ENCODE data around the gene C5orf58. TPM values are rescaled to one million over a fixed set of nuclear protein-coding genes. Genes with fewer than 3 reads are reported as not detected.

Gene C5orf58
- total and polyA plus RNA-seq, 9 of the 15 experiments (the other 6 are each of a cell fraction or from before 2014, with no cell fraction given) = 1.5 to 7.6 (median 5.3) TPM

DNA sequence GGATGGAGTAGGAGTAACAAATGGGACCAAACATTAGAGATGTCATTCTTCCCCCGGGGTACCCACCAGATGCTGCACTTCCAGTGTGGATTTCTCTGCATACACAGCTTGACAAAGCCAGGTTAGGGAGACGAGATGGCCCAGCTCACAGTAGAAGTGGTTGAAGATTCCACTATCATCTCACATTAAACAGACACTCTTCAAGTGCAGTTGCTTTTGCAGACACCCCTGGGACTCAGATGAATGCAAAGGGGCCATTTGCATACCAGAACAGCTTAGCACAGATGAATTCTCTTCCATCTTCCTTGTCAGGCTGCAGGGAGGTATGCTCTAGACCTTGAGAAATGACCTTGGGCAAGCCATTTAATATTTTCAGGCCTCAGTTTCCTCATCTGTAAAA, 12.6 kb upstream of the C5orf58 start:
- ATAC-seq (no peak), DNase-seq (ENCODE audit: extremely low read depth in 1 of 4, low spot score in 3 of 4) (no peak), FAIRE-seq (no peak)
- intact Hi-C loops (cut with micrococcal nuclease) = no loop called here
- ChIA-PET POLR2A (interaction anchor here (1.7 kb wide), 1 partner anchor 10 kb away, joined by 3 read pairs; no protein-coding TSS in a partner anchor), CTCF (ENCODE audit: low intra/inter-chr PET ratio) (no interaction called here)
- no peaks in the 10 kb centered on the region for H3K9me1 ChIP-seq (ENCODE audit: control insufficient read depth, insufficient read depth, low read length)
- no peaks in the 10 kb centered on the region for H3K36me3 ChIP-seq (ENCODE audit: control insufficient read depth, insufficient read depth, low read length)
- H2AFZ ChIP-seq (ENCODE audit: low read depth, low read length) = no peak overlapping the region
- H3K27ac ChIP-seq (ENCODE audit: extremely low read depth, low read depth, low read length) = no peak overlapping the region
- H4K20me1 ChIP-seq (replicated peaks; ENCODE audit: control insufficient read depth, insufficient read depth, low read length) = no peaks in the 10 kb centered on the region; the same call in 1 of the 2 replicates
- BruUV-seq (replicated peaks) = no TSS peak
- H3K9me3 ChIP-seq (replicated peaks; ENCODE audit: control insufficient read depth, insufficient read depth, low read depth, low read length) = no peaks in the 10 kb centered on the region
- H3K27me3 ChIP-seq (ENCODE audit: control insufficient read depth in 2 of 2, insufficient read depth in 2 of 2, low read length in 2 of 2) = peaks cover 0 to 5% of the 10 kb centered on the region in 2 experiments; a peak in 2 of 5 replicates
- H3K9ac ChIP-seq (ENCODE audit: insufficient read depth in 1 of 2, low read depth in 2 of 2, low read length in 2 of 2) = no peak overlapping the region
- H3K4me3 ChIP-seq = no peak overlapping the region
- no peaks in the 10 kb centered on the region for H3K79me2 ChIP-seq (ENCODE audit: control insufficient read depth, insufficient read depth, low read length)
- WGBS (ENCODE audit: insufficient coverage, low coverage, missing lambda C conversion rate) = 5% methylated on average over 2 of the region's 2 CpGs
- H3K4me2 ChIP-seq (ENCODE audit: insufficient read depth, low read length) = no peak overlapping the region
- H3K4me1 ChIP-seq (replicated peaks in 1 of 2; ENCODE audit: control insufficient read depth in 2 of 2, insufficient read depth in 2 of 2, low read length in 2 of 2) = no peaks in the 10 kb centered on the region
- in situ Hi-C loops (cut with MboI) = loop anchor here (10.0 to 25.0 kb wide), 2 partner anchors 405 to 1233 kb away; no protein-coding TSS in a partner anchor
- TF ChIP-seq HLTF (IDR thresholded peaks at IDR 0.05) (no peak), STAG1 (CRISPR knock-in tag; IDR thresholded peaks at IDR 0.05; ENCODE audit: borderline replicate concordance) (no peak), ZNF561 (CRISPR knock-in tag; conservative IDR thresholded peaks at IDR 0.05) (no peak), TFAM (CRISPR knock-in tag; conservative IDR thresholded peaks at IDR 0.05) (no peak), RBM22 (IDR thresholded peaks at IDR 0.05; ENCODE audit: low read depth, low read length, poor library complexity, severe bottlenecking) (no peak), ILF3 (IDR thresholded peaks at IDR 0.05; ENCODE audit: borderline replicate concordance) (no peak), EGR1 (conservative IDR thresholded peaks at IDR 0.05) (no peak)
